GM12875 (cell line): ENCODE data around the gene TRIM44.
"Not testable (repeated sequence)": the region's sequence is repeated elsewhere in the genome, so short reads cannot be mapped to it uniquely, and the experiment has no call there.

Source experiments
- H3K4me3 ChIP-seq: one replicate; pipeline ENCODE4 v1.5.1; 2011; ENCODE audit warnings: low read depth, low read length, control low read depth
- CTCF ChIP-seq: IDR thresholded peaks from 2 replicates; pipeline ENCODE4 v1.5.1; 2011; ENCODE audit warnings: low read depth, mild to moderate bottlenecking, control low read depth, inconsistent platforms, low read length, moderate library complexity, borderline replicate concordance; ENCODE audit not compliant: insufficient read depth

Gene TRIM44

GRCh38 chr11:35661534-35661933, 1.0 kb upstream of the TRIM44 start:
- no peak overlapping the region for H3K4me3 ChIP-seq
- TF ChIP-seq CTCF, result no peak

GRCh38 chr11:35662061-35662648, 420 bp upstream of the TRIM44 start:
- peak overlapping the region; percentile 66 for H3K4me3 ChIP-seq
- TF ChIP-seq CTCF, result no peak

- no peak for TF ChIP-seq CTCF
- H3K4me3 ChIP-seq, result peak overlapping the region; percentile 66
Measured at GRCh38 chr11:35663408-35663702, 780 bp downstream of the TRIM44 start.

- H3K4me3 ChIP-seq, result no peak overlapping the region
- TF ChIP-seq CTCF, result no peak
Measured at GRCh38 chr11:35664977-35665441, 2.4 kb downstream of the TRIM44 start.

GRCh38 chr11:35667257-35667656, 4.7 kb downstream of the TRIM44 start:
- no peak overlapping the region for H3K4me3 ChIP-seq
- TF ChIP-seq CTCF, result no peak

GRCh38 chr11:35668350-35668749, 5.8 kb downstream of the TRIM44 start:
- H3K4me3 ChIP-seq, result not testable (repeated sequence)

GRCh38 chr11:35671396-35672127, 9.0 kb downstream of the TRIM44 start:
- TF ChIP-seq CTCF, result no peak
- H3K4me3 ChIP-seq, result no peak overlapping the region

- no peak for TF ChIP-seq CTCF
- no peak overlapping the region for H3K4me3 ChIP-seq
Measured at GRCh38 chr11:35672608-35673007, 10.0 kb downstream of the TRIM44 start.
